Right lobe of liver (tissue), 4 donors: ENCODE measurements around the gene ZFAND3.

Experiments used
- CTCF ChIP-seq, 4 donors: fragments of 200-600 bp in 3 of 4; fragments of 450-650 bp in 1 of 4; IDR thresholded peaks; one replicate each; pipeline versions ENCODE4 v1.5.1 to v1.8.0; 2016 to 2022; ENCODE audit warnings: antibody characterized with exemption in 4 of 4, mild to moderate bottlenecking in 2 of 4
- POLR2A ChIP-seq: fragments of 450-650 bp; IDR thresholded peaks from one replicate; pipeline ENCODE4 v1.6.1; 2017; ENCODE audit warnings: antibody characterized with exemption, mild to moderate bottlenecking
- donor health status: DM: no; HTN: no; CAD: no.
- donor health status: DM: no; HTN: no; CAD: no.
- donor health status: DM: no; HTN: yes; CAD: no.

- no peak for TF ChIP-seq CTCF (IDR thresholded peaks at IDR 0.05)
- TF ChIP-seq POLR2A, result no peak
These were observed 285.5 kb downstream of the ZFAND3 start for GRCh38 chr6:38105066-38105465.
